Esophagus (tissue), 2 donors: ENCODE data around the gene WRAP53. TPM values are rescaled to one million over a fixed set of nuclear protein-coding genes. Genes with fewer than 3 reads are reported as not detected.
"Not testable (repeated sequence)": the region's sequence is repeated elsewhere in the genome, so short reads cannot be mapped to it uniquely, and the experiment has no call there.

Experiments
- H3K27ac ChIP-seq, 2 donors: one replicate each; pipeline ENCODE4 v1.5.1; 2013; ENCODE audit warnings: low read depth in 2 of 2, mild to moderate bottlenecking in 2 of 2, inconsistent platforms in 1 of 2, low read length in 1 of 2, moderate library complexity in 1 of 2
- H3K27me3 ChIP-seq, 2 donors: one replicate each; pipeline ENCODE4 v1.6.1; 2013; ENCODE audit warnings: low read length in 2 of 2, control low read depth in 1 of 2, mild to moderate bottlenecking in 1 of 2; ENCODE audit not compliant: insufficient read depth in 2 of 2, control insufficient read depth in 1 of 2
- H3K36me3 ChIP-seq, 2 donors: one replicate each; pipeline ENCODE4 v1.6.1; 2013; ENCODE audit warnings: low read length in 1 of 2; ENCODE audit not compliant: control insufficient read depth in 2 of 2, insufficient read depth in 2 of 2
- H3K4me1 ChIP-seq, 2 donors: one replicate each; pipeline ENCODE4 v1.6.1; 2013; ENCODE audit warnings: low read length in 1 of 2; ENCODE audit not compliant: control insufficient read depth in 2 of 2, insufficient read depth in 2 of 2
- H3K4me3 ChIP-seq, 2 donors: one replicate each; pipeline ENCODE4 v1.5.1; 2013; ENCODE audit warnings: low read length in 2 of 2, mild to moderate bottlenecking in 2 of 2, low read depth in 1 of 2, moderate library complexity in 1 of 2
- H3K9me3 ChIP-seq, 2 donors: one replicate each; pipeline ENCODE4 v1.6.1; 2013; ENCODE audit warnings: mild to moderate bottlenecking in 2 of 2, low read depth in 1 of 2, low read length in 1 of 2, moderate library complexity in 1 of 2; ENCODE audit not compliant: control insufficient read depth in 2 of 2, insufficient read depth in 1 of 2
- WGBS, 2 donors: extraction: QIAGEN DNeasy Blood & Tissue Kit; methylation state at CpG; one replicate each; pipeline ENCODE4 v1.1.7; 2013; 5-methylcytosine and 5-hydroxymethylcytosine counted together
- polyA plus RNA-seq, 2 donors: library from polyadenylated mRNA; stranded (reverse); fragments of 200-250 nt; gene quantifications; one replicate each; pipeline ENCODE4 v1.2.3, GENCODE V29; 2013
- donor health status: healthy with polysubstance abuse.
- donor health status: Bipolar disorder and iron deficiency.

Gene WRAP53
- polyA plus RNA-seq: 10 to 100 TPM in 1 of 2 donors, 1 to 10 TPM in 1; 5.5 to 13.3 TPM

- Histone ChIP-seq H3K4me1 (peaks cover 0 to 6% of the 10 kb centered on the region in 2 donors), H3K4me3 (peak within 1 kb of the TSS; percentile 71 to 98), H3K36me3 (peaks cover 0 to 3% of the 10 kb centered on the region in 2 donors), H3K27ac (peak within 1 kb of the TSS; percentile 98 to 100), H3K27me3 (no peaks in the 10 kb centered on the region), H3K9me3 (no peaks in the 10 kb centered on the region)
- 0% methylated on average over 51 of the region's 51 CpGs for WGBS, 2 donors
These were observed at the start of gene WRAP53 for GRCh38 chr17:7687908-7688807. TSS of gene WRAP53 (plus strand) at chr17:7688477. CDS start at chr17:7688649, 172 bp downstream.

DNA sequence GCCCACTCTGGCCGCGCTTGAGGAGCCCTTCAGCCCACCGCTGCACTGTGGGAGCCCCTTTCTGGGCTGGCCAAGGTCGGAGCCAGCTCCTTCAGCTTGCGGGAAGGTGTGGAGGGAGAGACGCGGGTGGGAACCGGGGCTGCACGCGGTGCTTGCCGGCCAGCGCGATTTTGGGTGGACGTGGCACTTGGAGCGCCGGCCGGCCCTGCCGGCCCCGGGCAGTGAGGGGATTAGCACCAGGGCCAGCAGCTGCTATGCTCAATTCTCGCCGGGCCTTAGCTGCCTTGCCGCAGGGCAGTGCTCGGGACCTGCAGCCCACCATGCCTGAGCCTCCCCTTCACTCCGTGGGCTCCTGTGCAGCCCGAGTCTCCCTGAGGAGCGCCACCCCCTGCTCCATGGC lies 47.5 kb upstream of the WRAP53 start:
- H3K36me3 ChIP-seq: no peaks in the 10 kb centered on the region
- no peaks in the 10 kb centered on the region for H3K9me3 ChIP-seq
- H3K27ac ChIP-seq: no peak overlapping the region
- no peaks in the 10 kb centered on the region for H3K4me1 ChIP-seq
- no peak overlapping the region for H3K4me3 ChIP-seq
- WGBS, 2 donors: 94 to 95% methylated on average over 26 of the region's 26 CpGs
- H3K27me3 ChIP-seq: no peaks in the 10 kb centered on the region

GRCh38 chr17:7641635-7642034 lies 46.6 kb upstream of the WRAP53 start:
- H3K4me3 ChIP-seq, H3K9me3 ChIP-seq, H3K4me1 ChIP-seq, H3K27me3 ChIP-seq, H3K36me3 ChIP-seq, H3K27ac ChIP-seq: not testable (repeated sequence)
- WGBS, 2 donors: 65% methylated on average over 7 of the region's 7 CpGs

- Histone ChIP-seq H3K4me3 (no peak overlapping the region), H3K9me3 (no peaks in the 10 kb centered on the region), H3K27ac (no peak overlapping the region), H3K36me3 (no peaks in the 10 kb centered on the region), H3K27me3 (no peaks in the 10 kb centered on the region), H3K4me1 (no peaks in the 10 kb centered on the region)
- WGBS, 2 donors: 85 to 90% methylated on average over 4 of the region's 4 CpGs
These were observed 43.5 kb upstream of the WRAP53 start for GRCh38 chr17:7644775-7645174.

DNA sequence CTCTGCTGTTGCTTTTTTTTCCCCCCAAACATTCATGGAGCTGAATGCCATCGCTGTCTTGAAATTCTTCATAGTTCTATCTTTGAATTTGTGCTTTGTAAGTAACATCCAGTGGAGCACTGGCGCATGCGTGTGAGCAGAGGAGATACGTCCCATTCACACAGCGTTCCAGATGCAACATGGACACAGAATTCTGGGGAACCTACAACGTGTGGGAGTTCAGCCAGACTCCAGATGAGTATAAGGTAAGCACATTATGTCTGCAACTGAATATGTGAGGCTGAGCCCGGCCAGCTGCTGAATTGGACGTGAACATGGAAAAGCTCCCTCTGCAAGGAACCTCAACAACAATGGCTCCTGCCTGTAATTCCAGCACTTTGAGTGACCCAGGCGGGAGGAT lies 41.8 kb upstream of the WRAP53 start:
- Histone ChIP-seq H3K4me3 (no peak overlapping the region), H3K27ac (no peak overlapping the region), H3K9me3 (no peaks in the 10 kb centered on the region), H3K36me3 (no peaks in the 10 kb centered on the region), H3K27me3 (peaks cover 0 to 4% of the 10 kb centered on the region in 2 donors), H3K4me1 (peaks cover 0 to 4% of the 10 kb centered on the region in 2 donors)
- 62 to 70% methylated on average over 9 of the region's 9 CpGs for WGBS, 2 donors

DNA sequence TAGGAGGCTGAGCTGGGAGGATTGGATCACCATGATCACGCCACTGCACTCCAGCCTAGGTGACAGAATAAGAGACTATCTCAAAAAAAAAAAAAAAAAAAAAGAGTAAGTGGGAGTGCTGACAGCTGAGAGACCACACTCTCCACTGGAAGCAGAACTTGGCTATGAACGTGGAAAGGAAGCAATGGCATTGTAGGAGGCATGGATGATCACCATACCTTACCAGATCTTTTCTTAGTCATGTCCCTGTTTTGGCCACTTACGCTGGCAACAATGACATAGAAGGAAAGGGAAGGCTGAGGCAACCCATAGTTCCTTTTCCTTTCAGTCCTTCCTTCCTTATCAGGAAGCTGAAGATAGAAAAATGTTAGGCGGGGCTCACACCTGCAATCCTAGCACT lies 41.3 kb upstream of the WRAP53 start:
- no peak overlapping the region for H3K4me3 ChIP-seq
- H3K27me3 ChIP-seq: peaks cover 0 to 5% of the 10 kb centered on the region in 2 donors
- H3K9me3 ChIP-seq: no peaks in the 10 kb centered on the region
- no peak overlapping the region for H3K27ac ChIP-seq
- no peaks in the 10 kb centered on the region for H3K36me3 ChIP-seq
- 73 to 78% methylated on average over 4 of the region's 4 CpGs for WGBS, 2 donors
- peaks cover 0 to 6% of the 10 kb centered on the region in 2 donors for H3K4me1 ChIP-seq

DNA sequence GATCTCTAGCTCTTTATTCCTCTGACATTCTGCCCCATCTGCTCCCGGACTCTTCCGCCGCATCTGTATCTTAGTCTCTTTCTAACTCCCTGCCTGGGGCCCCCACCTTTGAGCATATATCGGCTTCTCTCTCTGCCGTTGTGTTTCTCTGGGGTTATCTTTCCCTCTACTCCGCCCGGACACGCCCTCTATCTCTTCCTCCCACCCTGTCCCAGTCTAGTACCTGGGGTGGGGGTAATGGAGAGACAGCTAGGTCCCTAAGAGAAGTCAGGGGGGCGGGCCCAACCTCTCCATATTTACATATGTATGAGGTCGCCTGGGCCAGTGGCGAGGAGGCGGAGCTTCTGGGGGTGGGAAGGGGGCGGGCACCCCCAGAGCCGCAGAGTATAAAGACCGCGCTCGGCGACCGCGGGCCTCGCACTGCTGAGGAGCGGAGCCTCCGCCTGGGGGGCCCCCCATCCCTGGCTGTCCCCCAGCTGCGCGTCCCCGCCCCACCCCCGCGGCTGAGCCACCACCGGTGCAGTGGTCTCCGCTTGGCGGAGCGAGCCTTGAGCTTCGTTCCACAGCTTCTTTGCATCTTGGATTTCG lies 37.7 kb upstream of the WRAP53 start, which contains the start of gene ATP1B2:
ATP1B2 (plus strand) TSS at position 418 of the 588 bp plus-strand sequence. CDS start 593 bp downstream, outside the sequence.
- Histone ChIP-seq H3K4me1 (peaks cover 0 to 6% of the 10 kb centered on the region in 2 donors), H3K27me3 (peaks cover 0 to 5% of the 10 kb centered on the region in 2 donors), H3K36me3 (no peaks in the 10 kb centered on the region), H3K4me3 (peak within 1 kb of the TSS; percentile 33 to 48), H3K27ac (peak within 1 kb of the TSS in 1 of 2 donors; percentile 0), H3K9me3 (no peaks in the 10 kb centered on the region)
- WGBS, 2 donors: 1% methylated on average over 25 to 34 of the region's 34 CpGs

DNA sequence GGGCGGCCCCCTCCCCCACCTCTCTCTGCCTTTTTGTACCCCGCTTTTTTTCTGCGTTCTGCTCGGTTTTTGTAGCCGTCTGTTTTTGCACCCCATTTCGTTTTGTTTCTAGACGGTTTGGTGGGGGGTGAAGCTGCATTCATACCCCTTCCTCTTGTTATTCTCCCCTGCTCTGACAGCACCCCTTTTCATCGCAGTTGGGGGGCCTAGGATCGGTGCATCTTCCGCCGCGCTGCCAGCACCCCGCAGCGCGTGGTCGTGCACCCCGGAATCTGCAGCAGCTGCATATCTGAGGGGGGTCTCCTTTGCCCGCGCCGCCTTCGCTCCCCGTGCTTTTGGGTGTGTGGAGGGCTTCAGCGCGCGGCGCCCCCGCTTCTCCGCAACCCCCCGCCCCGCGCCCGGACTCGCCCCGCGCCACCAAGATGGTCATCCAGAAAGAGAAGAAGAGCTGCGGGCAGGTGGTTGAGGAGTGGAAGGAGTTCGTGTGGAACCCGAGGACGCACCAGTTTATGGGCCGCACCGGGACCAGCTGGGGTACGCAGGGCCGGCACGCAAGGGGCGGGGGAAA lies 37.1 kb upstream of the WRAP53 start:
- H3K27ac ChIP-seq: peak overlapping the region in 1 of 2 donors; percentile 0
- peaks cover 0 to 6% of the 10 kb centered on the region in 2 donors for H3K4me1 ChIP-seq
- H3K27me3 ChIP-seq: peaks cover 0 to 5% of the 10 kb centered on the region in 2 donors
- 1% methylated on average over 41 to 45 of the region's 45 CpGs for WGBS, 2 donors
- H3K4me3 ChIP-seq: peak overlapping the region; percentile 33 to 48
- H3K36me3 ChIP-seq: no peaks in the 10 kb centered on the region
- H3K9me3 ChIP-seq: no peaks in the 10 kb centered on the region

GRCh38 chr17:7651665-7652387 lies 36.5 kb upstream of the WRAP53 start:
- 5 to 8% methylated on average over 43 to 54 of the region's 54 CpGs for WGBS, 2 donors
- H3K4me1 ChIP-seq: peaks cover 0 to 6% of the 10 kb centered on the region in 2 donors
- H3K27ac ChIP-seq: peak overlapping the region in 1 of 2 donors; percentile 0
- H3K27me3 ChIP-seq: peaks cover 0 to 5% of the 10 kb centered on the region in 2 donors
- no peaks in the 10 kb centered on the region for H3K36me3 ChIP-seq
- H3K9me3 ChIP-seq: no peaks in the 10 kb centered on the region
- peak overlapping the region; percentile 33 to 48 for H3K4me3 ChIP-seq
